Measurements from ENCODE around the gene ZNF169.

ZNF169 gene

GRCh38 chr9:94280409-94280989, 21.4 kb downstream of the ZNF169 start:
- in situ Hi-C loops (cut with HindIII; ENCODE audit: low pct_ligation_motif_present, low sequenced_read_pairs), result no loop called here
- no peaks in the 10 kb centered on the region for H3K27me3 ChIP-seq (replicated peaks)
- H3K4me3 ChIP-seq (ENCODE audit: low read depth, low read length), result no peak overlapping the region

GRCh38 chr9:94281101-94281500, 22.0 kb downstream of the ZNF169 start:
- no peak for TF ChIP-seq CTCF (IDR thresholded peaks at IDR 0.05; ENCODE audit: low read depth, low read length, missing control alignments)
- in situ Hi-C loops (cut with HindIII; ENCODE audit: low pct_ligation_motif_present, low sequenced_read_pairs), result no loop called here
- H3K36me3 ChIP-seq (replicated peaks), result peaks cover 8% of the 10 kb centered on the region

More at GRCh38 chr9:94280409-94280989, 21.4 kb downstream of the ZNF169 start:
- peaks cover 8% of the 10 kb centered on the region for H3K36me3 ChIP-seq (replicated peaks)
- DNase-seq, result no peak
- H3K27ac ChIP-seq, result no peak overlapping the region
- no peak for TF ChIP-seq CTCF (IDR thresholded peaks at IDR 0.05; ENCODE audit: low read depth, low read length, missing control alignments)

GRCh38 chr9:94286116-94286515, 27.0 kb downstream of the ZNF169 start:
- Histone ChIP-seq H3K27ac (peak overlapping the region; percentile 5), H3K4me3 (ENCODE audit: low read depth, low read length) (no peak overlapping the region), H3K27me3 (replicated peaks) (no peaks in the 10 kb centered on the region), H3K36me3 (replicated peaks) (no peaks in the 10 kb centered on the region)
- no peak for TF ChIP-seq CTCF (IDR thresholded peaks at IDR 0.05; ENCODE audit: low read depth, low read length, missing control alignments)
- in situ Hi-C loops (cut with HindIII; ENCODE audit: low pct_ligation_motif_present, low sequenced_read_pairs), result no loop called here
- no peak for DNase-seq

More at GRCh38 chr9:94281101-94281500, 22.0 kb downstream of the ZNF169 start:
- DNase-seq, result no peak
- Histone ChIP-seq H3K27me3 (replicated peaks) (no peaks in the 10 kb centered on the region), H3K27ac (no peak overlapping the region), H3K4me3 (ENCODE audit: low read depth, low read length) (no peak overlapping the region)

- Histone ChIP-seq H3K27ac (no peak overlapping the region), H3K27me3 (replicated peaks) (no peaks in the 10 kb centered on the region), H3K36me3 (replicated peaks) (no peaks in the 10 kb centered on the region), H3K4me3 (ENCODE audit: low read depth, low read length) (no peak overlapping the region)
- no peak for TF ChIP-seq CTCF (IDR thresholded peaks at IDR 0.05; ENCODE audit: low read depth, low read length, missing control alignments)
- in situ Hi-C loops (cut with HindIII; ENCODE audit: low pct_ligation_motif_present, low sequenced_read_pairs), result no loop called here
- no peak for DNase-seq
Measured at GRCh38 chr9:94287877-94288513, 28.9 kb downstream of the ZNF169 start.

- Histone ChIP-seq H3K27me3 (replicated peaks) (no peaks in the 10 kb centered on the region), H3K36me3 (replicated peaks) (no peaks in the 10 kb centered on the region), H3K4me3 (ENCODE audit: low read depth, low read length) (no peak overlapping the region), H3K27ac (no peak overlapping the region)
- TF ChIP-seq CTCF (IDR thresholded peaks at IDR 0.05; ENCODE audit: low read depth, low read length, missing control alignments), result no peak
- no peak for DNase-seq
- in situ Hi-C loops (cut with HindIII; ENCODE audit: low pct_ligation_motif_present, low sequenced_read_pairs), result no loop called here
Measured at GRCh38 chr9:94289691-94290090, 30.6 kb downstream of the ZNF169 start.
